ENCODE data around the gene NEURL1B.

GRCh38 chr5:172719211-172719610 lies 78.1 kb downstream of the NEURL1B start:
- TF ChIP-seq CTCF (IDR thresholded peaks at IDR 0.05), result no peak
- TF ChIP-seq POLR2A (IDR thresholded peaks at IDR 0.05), result no peak

All from body of pancreas (tissue), 4 donors.